GM21447 (cell line): ENCODE results near the gene ELOVL5.
"Not testable (repeated sequence)": the region's sequence is repeated elsewhere in the genome, so short reads cannot be mapped to it uniquely, and the experiment has no call there.

ENCODE experiments used
- ATAC-seq: cut with Tn5 transposase; IDR thresholded peaks from one replicate; pipeline ENCODE4 v1.9.1; 2021; ENCODE audit not compliant: unreplicated experiment

Gene ELOVL5

DNA sequence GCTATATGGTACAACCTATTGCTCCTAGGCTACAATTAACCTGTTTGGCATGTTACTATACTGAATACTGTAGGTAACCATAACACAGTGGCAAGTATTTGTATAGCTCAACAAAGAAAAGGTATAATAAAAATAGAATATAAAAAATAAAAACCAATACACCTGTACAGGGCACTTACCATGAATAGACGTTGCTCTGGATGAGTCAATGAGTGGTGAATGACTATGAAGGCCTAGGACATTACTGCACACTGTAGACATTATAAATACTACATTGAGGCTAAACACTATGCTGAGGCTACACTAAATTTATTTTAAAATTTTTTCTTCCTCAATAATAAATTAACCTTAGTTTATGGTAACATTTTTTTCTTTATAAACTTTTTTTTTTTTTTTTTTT lies 18.6 kb downstream of the ELOVL5 start:
- no peak for ATAC-seq

DNA sequence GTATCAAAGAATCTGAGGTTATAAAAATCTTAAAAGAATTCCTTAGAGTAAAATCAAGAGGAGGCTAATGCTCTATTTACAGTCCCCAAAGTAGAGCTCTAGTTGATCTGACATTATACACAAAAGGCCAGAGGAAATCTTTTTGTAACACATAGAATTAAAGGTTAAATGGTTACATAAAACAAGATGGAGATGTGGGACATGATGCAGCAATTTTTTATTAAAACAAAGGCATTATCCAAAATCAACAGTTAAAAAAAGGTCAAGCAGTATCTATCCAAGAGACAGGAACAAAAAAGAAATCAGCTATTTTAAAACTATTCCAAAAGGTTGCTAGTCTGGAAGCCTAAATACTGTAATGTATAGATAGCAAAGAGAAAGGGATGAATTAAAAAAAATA lies 20.4 kb downstream of the ELOVL5 start:
- ATAC-seq = no peak

DNA sequence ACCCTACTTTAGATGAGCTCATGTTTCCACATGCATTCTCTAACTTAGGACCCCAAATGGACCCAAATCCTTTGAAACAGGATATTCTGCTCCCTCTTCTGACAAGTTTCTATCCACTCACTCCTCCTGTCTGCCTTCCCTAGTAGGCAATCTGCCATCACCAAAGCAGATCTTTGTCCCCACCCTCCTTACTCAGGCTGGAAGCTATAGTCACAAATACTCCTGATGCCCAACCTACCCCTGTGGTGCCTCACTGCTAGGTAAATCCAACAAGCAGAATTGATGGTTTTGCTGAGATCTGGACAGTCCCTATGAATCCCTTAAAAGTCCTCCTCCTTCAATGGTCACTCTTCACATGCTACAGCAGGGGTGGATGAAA lies 21.7 kb downstream of the ELOVL5 start:
- no peak for ATAC-seq

DNA sequence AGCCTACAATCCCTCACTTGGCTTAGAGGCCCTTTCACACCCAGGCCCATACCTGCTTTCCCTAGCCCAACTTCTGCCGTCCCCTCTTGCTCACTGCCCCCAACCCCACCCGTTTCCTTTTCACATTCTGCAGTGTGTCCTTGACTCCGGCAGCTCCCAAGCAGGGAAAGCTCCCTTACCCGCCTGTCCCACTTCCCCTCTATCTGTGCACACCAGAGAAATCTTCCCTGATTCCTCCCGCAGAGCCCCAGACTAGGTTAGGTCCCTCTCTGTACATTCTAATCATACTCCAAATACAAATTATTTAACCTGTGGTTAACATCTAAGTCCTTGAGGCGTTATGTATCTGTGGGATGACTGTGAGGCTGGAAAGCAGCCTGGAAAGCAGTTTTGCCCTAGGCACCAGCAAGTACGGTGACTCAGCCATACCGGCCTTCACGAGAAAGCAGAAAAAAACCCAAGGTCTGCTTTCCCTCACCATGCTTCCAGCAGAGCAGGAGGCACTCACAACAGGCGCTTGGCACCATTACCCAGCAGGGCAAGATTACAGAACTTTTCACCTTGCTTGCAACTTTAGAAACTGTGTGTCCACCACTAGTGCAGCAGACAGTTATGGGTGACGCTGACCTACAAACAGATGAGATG lies 22.3 kb downstream of the ELOVL5 start:
- ATAC-seq = no peak

DNA sequence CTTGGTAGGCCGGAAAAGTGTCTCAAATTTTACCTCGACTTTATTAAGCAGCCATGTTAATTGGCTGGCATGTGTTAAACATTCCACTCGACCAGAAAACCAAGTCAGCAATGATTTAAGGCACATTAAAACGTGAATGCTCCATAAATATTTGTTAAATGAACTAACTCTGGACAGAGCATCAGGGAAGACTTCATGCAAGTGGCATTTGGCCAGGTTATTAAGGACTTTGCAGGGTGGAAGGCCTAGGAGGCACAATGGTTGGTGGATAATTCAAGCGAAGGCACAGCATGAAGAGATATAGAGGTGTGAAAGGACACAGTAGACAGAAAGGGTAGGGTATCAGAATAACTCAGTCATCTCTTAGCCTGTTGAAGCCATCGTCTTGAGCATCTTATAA lies 23.0 kb downstream of the ELOVL5 start:
- no peak for ATAC-seq

DNA sequence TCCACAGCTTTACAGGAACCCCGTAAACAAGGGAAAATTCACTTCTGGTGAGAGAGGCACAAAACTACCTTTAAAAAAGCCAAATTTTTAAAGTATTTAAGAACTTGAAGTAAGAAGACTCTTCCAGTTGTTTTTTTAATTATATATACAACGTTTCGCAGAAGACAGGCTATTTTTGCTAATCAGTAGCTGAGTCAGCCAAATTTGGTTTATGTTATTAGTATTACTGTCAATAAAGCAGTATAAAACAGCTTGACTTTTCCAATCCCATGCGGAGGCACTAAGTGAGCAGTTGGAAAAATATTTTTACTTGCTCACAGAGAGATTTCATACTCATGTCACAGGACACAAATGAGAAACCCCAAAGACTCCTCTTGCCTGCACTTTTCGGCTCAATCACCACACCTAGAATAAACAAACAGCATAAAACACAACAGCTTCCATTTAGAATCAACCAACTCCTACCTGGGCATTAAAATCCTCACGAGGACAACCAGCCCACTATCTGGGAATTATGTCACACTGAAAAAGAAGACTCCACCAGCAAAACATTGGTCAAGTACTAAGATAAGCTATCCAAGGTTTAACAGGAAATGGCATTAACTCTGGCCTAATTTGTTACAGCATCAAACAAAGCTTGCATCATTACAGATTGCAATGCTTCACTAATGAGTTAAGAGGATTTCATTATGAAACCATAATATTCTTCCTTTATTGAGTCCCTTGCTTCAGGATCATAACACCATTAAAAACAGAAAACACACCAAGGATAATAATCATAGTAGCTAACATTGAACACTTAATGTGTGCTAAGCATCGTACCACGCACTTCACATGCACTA lies 26.3 kb downstream of the ELOVL5 start:
- no peak for ATAC-seq

DNA sequence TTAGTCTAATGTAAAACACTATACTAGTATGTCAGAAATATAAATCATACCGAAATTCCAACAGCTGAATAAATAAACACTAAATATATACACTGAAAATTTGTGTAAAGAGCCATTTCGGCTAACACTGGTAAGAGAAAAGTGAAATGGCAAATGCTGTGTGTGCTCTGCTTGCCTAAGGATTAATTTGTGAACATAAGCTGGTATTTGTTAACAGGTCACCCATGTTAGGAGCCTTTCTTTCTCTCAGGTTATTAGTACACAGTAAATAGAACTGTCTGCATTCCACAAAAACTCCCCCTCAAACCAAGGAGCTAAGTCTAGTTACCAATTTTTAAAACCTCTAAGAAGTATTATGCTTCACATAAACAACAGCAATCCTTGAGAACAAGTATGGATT lies 27.0 kb downstream of the ELOVL5 start:
- ATAC-seq = no peak

DNA sequence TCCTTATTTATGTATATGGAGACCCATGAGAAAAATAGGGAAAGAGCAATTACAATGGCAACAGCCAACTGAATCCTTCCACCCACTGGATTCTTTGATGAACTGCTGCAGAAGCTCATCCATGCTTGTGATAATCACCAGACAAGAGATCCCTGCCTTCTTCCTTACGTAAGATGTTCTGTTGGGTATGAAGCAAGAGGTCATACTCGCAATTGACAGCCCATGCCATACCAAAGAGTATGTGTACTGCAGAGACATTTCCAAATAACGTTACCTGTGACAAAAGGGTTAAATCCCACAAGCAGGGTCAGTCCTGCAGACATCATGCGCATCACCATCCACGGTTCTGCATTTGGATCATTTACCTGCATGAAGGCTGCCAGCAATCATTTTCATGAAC lies 27.8 kb downstream of the ELOVL5 start:
- no peak for ATAC-seq

DNA sequence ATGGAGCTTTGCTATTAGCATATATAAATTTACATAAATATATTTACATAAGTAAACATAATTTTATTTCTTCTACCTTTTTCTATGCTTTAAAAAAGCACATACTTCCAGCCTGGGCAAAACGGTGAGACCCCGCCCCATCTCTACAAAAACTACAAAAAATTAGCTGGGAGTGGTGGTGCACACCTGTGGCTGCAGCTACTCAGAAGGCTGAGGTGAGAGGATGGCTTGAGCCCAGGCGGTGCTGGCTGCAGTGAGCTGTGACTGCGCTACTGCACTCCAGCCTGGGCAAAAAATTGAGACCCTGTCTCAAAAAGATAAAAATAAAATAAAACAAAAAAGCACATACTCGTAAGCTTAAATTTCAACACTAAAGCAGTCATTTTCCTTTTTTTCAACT lies 30.3 kb downstream of the ELOVL5 start:
- no peak for ATAC-seq

DNA sequence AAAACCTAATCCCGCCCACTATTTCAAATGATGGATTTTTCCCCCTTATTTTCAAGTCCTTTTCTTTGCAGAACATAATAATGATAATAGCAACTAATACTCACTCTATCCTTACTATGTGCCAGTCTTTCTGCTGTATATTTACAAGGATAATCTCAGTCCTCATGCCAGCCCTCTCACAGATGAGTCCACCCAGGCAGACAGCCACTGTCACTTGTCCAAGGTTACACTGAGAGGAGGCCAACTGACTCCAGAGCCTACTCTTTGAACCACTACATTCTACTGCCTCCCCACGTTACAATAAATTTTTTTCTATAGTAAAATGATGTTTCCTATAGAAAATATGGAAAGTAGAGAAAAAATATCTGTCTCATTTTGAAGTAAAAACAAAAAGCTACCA lies 30.9 kb downstream of the ELOVL5 start:
- ATAC-seq = no peak

DNA sequence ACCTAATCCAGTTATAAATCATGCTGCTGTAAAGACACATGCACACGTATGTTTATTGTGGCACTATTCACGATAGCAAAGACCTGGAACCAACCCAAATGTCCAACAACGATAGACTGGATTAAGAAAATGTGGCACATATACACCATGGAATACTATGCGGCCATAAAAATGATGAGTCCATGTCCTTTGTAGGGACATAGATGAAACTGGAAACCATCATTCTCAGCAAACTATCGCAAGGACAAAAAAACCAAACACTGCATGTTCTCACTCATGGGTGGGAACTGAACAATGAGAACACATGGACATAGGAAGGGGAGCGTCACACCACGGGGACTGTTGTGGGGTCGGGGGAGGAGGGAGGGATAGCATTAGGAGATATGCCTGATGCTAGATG lies 31.5 kb downstream of the ELOVL5 start:
- ATAC-seq = not testable (repeated sequence)

DNA sequence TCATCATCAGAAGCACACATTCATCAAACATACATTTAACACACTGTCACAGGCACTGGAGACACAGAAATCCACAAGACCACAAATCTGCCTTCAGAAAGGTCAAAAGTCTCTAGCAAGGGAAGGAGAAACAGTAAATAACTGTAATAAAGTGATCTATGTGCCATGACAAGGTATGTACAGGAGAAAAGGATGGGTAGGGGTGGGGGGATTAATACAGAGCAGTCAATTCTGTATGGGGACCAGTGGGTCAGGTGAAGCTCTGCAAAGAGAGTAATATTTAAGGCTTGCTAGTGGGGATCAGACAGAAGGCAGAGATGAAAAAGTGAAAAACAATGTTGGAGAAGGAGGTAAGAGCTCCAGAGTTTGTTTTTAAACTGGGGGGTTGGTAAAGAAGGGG lies 32.6 kb downstream of the ELOVL5 start:
- ATAC-seq = no peak

DNA sequence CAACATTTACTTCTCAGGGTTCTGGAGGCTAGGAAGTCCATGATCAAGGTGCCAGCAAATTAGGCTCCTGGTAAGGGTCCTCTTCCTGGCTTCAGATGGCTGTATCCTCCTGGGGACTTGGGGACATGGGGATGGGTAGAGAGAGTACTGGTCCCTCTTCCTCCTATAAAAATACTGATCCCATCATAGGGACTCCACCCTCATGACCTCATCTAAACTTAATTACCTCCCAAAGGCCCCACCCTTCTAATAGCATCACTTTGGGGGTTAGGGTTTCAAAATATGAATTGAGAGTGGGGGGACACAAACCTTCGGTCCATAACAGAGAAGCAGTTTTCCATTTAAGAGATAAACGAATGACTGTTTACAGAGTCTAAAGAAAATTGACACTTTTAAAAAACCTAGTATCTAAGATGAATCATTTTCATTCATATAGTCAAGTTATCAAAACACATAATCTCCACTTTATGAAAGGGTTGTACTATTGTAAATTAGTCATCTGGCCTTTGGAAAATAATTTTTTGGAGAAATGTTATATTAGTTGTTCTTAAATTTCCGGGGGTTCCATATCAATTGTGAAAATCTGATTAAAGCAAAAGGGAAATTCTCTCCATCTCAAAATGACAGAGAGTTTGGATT lies 33.5 kb downstream of the ELOVL5 start:
- no peak for ATAC-seq

DNA sequence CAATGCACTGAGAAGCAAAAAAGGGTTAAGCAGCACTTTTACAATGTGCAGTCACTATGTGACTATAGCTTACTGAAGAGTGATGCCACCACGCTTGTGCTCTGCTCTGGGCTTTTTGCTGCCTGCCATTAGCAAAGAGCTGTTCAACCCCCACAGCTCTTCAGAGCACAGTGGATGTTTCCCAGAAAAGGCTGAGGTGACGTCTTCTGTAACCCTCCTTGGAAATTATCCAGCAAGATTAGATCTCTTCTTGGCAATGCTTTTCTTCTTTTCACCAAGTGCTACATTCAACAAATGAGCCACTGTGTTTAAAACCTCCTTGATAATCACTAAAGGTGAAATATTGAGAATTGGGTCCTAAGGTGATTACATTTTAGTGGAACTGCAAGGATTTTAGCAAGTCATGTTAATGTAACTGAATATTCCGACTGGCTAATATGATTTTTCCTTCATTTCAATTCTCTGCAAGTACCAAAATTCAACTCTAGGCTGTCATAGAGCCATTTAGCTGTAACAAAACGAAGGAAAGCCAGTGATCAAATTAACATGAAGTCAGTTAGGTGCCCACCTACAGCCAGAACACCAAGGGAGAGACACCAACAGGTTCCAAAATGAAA lies 34.9 kb downstream of the ELOVL5 start:
- no peak for ATAC-seq

DNA sequence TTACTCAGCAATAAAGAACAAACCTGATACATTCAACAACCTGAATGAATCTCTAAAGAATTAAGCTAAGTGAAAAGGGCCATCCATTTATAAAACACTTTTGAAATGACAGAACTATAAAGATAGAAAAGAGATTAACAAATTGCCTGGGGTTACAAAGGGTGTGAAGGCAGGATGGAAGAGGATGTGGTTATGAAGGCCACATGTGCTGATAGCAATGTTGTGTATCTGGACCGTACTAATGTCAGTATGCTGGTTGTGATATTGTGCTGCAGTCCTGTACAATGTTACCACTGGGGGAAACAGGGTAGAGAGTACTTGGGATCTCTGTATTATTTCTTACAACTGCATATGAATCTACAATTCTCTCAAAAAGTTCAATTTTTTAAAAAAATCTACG lies 36.4 kb downstream of the ELOVL5 start:
- ATAC-seq = peak; percentile 41

DNA sequence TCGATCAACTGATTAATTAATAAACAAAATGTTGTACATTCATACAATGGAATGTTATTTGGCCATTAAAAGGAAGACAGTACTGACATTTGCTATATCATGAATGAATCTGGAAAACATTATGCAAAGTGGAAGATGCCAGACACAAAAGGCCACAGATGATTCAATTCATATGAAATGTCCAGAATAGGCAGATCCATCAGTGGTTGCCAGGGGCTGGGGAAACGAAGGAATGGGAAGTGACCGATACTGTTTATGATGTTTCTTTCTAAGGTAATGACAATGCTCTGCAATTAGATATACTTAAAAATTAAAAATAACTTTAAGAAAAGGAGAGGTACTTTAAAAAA lies 37.2 kb downstream of the ELOVL5 start:
- ATAC-seq = no peak

DNA sequence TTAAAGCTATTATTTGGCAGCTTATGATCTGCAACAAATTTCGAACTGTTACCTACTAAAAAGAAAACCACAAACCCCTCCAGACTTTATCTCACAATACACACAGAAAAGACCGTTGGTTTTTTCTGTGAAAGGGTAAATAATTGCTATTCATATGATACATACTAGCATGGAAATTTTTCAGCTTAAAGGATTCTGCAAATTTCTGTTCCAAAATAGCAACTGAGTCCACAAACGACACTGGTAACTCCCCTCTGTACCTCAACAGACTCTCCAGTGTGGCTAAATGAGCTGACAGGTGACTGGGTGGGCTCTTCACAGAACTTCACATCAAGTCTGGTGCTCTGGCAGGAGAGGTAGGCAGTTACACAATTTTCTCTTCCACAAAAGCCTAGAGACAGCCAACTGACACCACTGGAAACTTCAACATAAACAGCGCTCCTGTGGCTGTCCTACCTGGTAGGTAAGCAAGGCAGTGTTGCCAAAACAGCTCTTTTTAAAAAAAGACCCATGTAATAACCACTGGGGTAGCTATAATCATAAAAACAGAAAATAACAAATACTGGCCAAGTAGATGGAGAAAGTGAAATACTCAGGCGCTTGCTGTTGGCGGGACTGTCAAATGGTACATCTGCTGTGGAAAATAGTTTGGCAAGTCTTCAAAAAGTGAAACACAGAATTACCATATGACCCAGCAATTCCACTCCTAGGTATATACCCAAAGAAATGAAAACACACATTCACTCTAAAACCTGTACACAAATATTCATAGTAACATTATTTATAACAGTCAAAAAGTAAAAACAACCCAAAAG lies 37.8 kb downstream of the ELOVL5 start:
- no peak for ATAC-seq

DNA sequence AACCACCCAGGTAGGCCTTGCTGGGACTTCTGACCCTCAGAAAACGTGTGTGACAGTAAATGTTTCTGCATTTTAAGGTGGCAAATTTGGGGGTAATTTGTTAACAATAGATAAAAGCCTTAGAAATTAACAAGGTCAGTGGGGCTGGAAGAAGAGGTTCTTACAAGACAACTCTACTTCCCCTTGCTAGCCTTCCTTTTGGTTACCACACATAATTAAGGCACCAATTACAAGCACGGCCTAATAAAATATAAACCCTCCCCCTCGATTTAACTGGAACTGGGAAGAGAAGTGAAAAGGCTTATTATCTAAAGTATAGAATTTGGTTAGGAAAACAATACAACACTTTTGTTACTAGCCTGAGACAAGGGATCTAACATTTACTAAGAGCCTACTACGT lies 38.8 kb downstream of the ELOVL5 start:
- ATAC-seq = no peak

DNA sequence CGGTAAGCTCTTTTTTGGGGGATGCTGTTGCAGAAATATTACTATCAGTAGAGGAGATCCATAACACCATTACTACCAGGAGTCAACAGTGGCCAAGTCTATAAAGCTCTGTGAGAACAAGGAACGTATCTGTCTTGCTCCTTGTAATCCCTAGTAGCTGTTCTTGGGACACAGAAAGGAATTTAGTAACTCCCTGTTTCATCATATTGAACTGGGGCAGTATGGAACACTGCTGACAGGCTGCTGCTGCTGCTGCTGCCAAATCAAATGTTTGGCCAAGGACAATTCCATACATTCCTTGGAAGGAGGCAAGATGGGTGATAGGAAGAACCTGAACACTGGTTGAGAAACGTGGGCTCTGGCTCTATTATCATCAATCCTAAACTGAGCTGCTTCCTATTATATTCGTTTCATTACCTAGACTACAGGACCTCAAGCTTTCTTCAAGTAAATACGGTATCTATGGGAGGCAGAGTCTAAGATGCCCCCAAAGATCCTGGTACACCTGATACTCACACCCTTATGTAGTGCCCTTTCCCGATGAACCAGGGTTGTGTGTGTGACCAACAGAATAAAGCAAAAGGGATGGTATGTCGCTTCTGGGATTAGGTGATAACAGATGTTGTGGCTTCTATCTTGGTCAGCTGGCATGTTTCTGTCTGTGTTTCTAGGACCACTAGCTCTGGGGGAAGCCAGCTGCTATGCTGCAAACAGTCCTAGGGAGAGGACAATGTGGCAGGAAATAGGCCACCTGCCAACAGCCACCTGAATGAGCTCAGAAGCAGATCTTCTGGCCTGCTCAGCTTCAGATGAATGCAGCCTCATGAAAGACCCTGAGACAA lies 39.5 kb downstream of the ELOVL5 start:
- ATAC-seq = peak; percentile 72

DNA sequence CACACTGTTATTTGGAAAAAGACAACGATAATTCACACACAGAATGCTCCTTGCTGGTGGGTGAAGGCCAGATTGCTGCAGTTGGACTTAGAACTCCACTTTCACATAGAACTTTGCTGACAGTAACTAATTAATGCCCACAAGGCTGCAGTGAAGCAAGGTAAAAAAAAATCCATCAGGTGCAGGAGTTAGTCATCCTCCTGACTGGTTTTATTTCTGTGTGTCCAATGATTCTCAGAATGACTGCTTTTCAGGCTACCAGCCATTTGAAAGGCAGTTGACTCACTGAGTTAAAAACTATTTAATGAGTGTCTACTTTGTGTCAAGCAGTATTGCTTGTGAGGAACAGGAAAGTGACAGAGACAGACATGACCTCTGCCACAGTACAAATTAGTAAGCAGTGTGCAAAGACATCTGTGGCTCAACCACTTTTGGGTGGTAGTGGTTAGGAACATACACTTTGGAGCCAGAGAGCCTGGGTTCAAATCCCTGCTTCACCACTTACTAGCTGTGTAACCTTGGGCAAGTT lies 41.9 kb downstream of the ELOVL5 start:
- ATAC-seq = peak; percentile 59
